B cell (primary cell): ENCODE measurements around the gene PRRC2A. TPM values are rescaled to one million over a fixed set of nuclear protein-coding genes. Genes with fewer than 3 reads are reported as not detected.

Experiments used
- ATAC-seq: fragments of 200-7000 bp; cut with Tn5 transposase; one replicate; pipeline ENCODE4 v1.10.0; 2021; ENCODE audit warnings: low read depth, mild to moderate bottlenecking, moderate number of reproducible peaks, moderate library complexity
- CTCF ChIA-PET: fragments of 350-600 bp; sonication (Branson Sonifier 250); formaldehyde crosslinking; loops from one replicate; lab custom pipeline; 2021; ENCODE audit warnings: antibody characterized with exemption, inconsistent platforms; lab: Charles Lee
- POLR2A ChIA-PET: fragments of 350-600 bp; sonication (Branson Sonifier 250); formaldehyde crosslinking; loops from one replicate; lab custom pipeline; 2021; ENCODE audit warnings: antibody characterized with exemption; lab: Charles Lee
- DNase-seq: peaks from one replicate; pipeline ENCODE4 v3.0.0; 2013
- H2AFZ ChIP-seq: 2 replicates; pipeline ENCODE4 v1.6.1; 2012; ENCODE audit warnings: mild to moderate bottlenecking, low read depth, low read length; ENCODE audit not compliant: insufficient read depth, poor library complexity, severe bottlenecking
- H3K27ac ChIP-seq, 2 donors: 1 replicate in 1 of 2; 2 replicates in 1 of 2; pipeline ENCODE4 v1.5.1; 2012 to 2013; ENCODE audit warnings: low read length in 2 of 2, mild to moderate bottlenecking in 2 of 2, moderate library complexity in 1 of 2
- H3K27me3 ChIP-seq, 4 experiments: fragments of 200-600 bp in 1 of 4; sonication (generic) in 1 of 4; replicated peaks in 1 of 4; 1 replicate in 2 of 4; 2 replicates in 2 of 4; pipeline versions ENCODE4 v1.6.1 to v1.7.0; 2013 to 2016; ENCODE audit warnings: low read length in 3 of 4, mild to moderate bottlenecking in 2 of 4, mixed read lengths in 1 of 4, moderate library complexity in 1 of 4; ENCODE audit not compliant: insufficient read depth in 4 of 4, control insufficient read depth in 3 of 4; ENCODE audit errors: control extremely low read depth in 1 of 4
- H3K36me3 ChIP-seq, 2 experiments: replicated peaks in 1 of 2; 1 replicate in 1 of 2; 2 replicates in 1 of 2; pipeline versions ENCODE4 v1.6.1 to v1.7.1; 2013; ENCODE audit warnings: low read length in 1 of 2; ENCODE audit not compliant: insufficient read depth in 2 of 2, control insufficient read depth in 1 of 2; ENCODE audit errors: control extremely low read depth in 1 of 2, extremely low read depth in 1 of 2
- H3K4me1 ChIP-seq, 2 donors: fragments of 200-600 bp in 1 of 2; sonication (generic) in 1 of 2; 1 replicate in 1 of 2; 2 replicates in 1 of 2; pipeline versions ENCODE4 v1.5.1 to v1.6.1; 2013 to 2017; ENCODE audit warnings: low read length in 2 of 2; ENCODE audit not compliant: control insufficient read depth in 2 of 2, insufficient read depth in 2 of 2
- H3K4me2 ChIP-seq: replicated peaks from 2 replicates; pipeline ENCODE3; 2012; ENCODE audit warnings: mild to moderate bottlenecking, low read depth, low read length; ENCODE audit not compliant: poor library complexity, severe bottlenecking
- H3K4me3 ChIP-seq, 5 experiments: fragments of 200-600 bp in 1 of 5; sonication (generic) in 1 of 5; 1 replicate in 3 of 5; 2 replicates in 2 of 5; pipeline versions ENCODE4 v1.5.1 to v1.7.0; 2011 to 2016; ENCODE audit warnings: low read length in 4 of 5, mild to moderate bottlenecking in 4 of 5, low read depth in 2 of 5, control low read depth in 1 of 5, moderate library complexity in 1 of 5; ENCODE audit not compliant: insufficient read depth in 1 of 5; ENCODE audit errors: control extremely low read depth in 1 of 5, extremely low read depth in 1 of 5
- H3K79me2 ChIP-seq: fragments of 200-600 bp; sonication (generic); one replicate; pipeline ENCODE4 v1.6.0; 2016; ENCODE audit warnings: low read length; ENCODE audit not compliant: control insufficient read depth, insufficient read depth
- H3K9ac ChIP-seq: fragments of 200-600 bp; sonication (generic); 2 replicates; pipeline ENCODE4 v1.6.1; 2017; ENCODE audit warnings: mild to moderate bottlenecking, low read length, moderate library complexity
- H3K9me3 ChIP-seq, 3 donors: one replicate each; pipeline versions ENCODE4 v1.6.1 to v1.7.1; 2013; ENCODE audit warnings: low read length in 2 of 3; ENCODE audit not compliant: control insufficient read depth in 2 of 3, insufficient read depth in 1 of 3; ENCODE audit errors: control extremely low read depth in 1 of 3
- H4K20me1 ChIP-seq: 2 replicates; pipeline ENCODE4 v1.6.0; 2012; ENCODE audit warnings: mild to moderate bottlenecking, low read length; ENCODE audit not compliant: insufficient read depth, control insufficient read depth, poor library complexity, severe bottlenecking
- H3K27ac Mint-ChIP-seq: one replicate; pipeline ENCODE4 v1.8.0; 2021; ENCODE audit warnings: mixed read lengths
- H3K27me3 Mint-ChIP-seq: one replicate; pipeline ENCODE4 v1.8.0; 2021; ENCODE audit warnings: mixed read lengths
- H3K4me1 Mint-ChIP-seq: one replicate; pipeline ENCODE4 v1.8.0; 2021; ENCODE audit warnings: mixed read lengths
- H3K4me3 Mint-ChIP-seq: one replicate; pipeline ENCODE4 v1.8.0; 2021; ENCODE audit warnings: mixed read lengths
- H3K9me3 Mint-ChIP-seq: one replicate; pipeline ENCODE4 v1.8.0; 2022; ENCODE audit warnings: mixed read lengths; ENCODE audit not compliant: insufficient read depth
- CTCF ChIP-seq: fragments of 200-600 bp; IDR thresholded peaks from one replicate; pipeline ENCODE4 v1.8.0; 2022; ENCODE audit warnings: antibody characterized with exemption, mild to moderate bottlenecking
- EZH2 ChIP-seq: IDR thresholded peaks from 2 replicates; pipeline ENCODE4 v1.6.1; 2012; ENCODE audit warnings: borderline replicate concordance, low read depth, mild to moderate bottlenecking, moderate library complexity, low read length; ENCODE audit not compliant: insufficient read depth, poor library complexity, severe bottlenecking
- WGBS: methylation state at CpG from one replicate; pipeline ENCODE4 v1.1.5; 2013; ENCODE audit warnings: missing lambda C conversion rate; ENCODE audit not compliant: insufficient coverage; 5-methylcytosine and 5-hydroxymethylcytosine counted together
- intact Hi-C: fragments of 100-400 bp; cut with micrococcal nuclease; formaldehyde crosslinking; loops from one replicate; pipeline ENCODE4 v1.10.0; 2022
- polyA plus RNA-seq: library from polyadenylated mRNA; depleted of rRNA; stranded (reverse); fragments of >200 nt; gene quantifications from 2 replicates; pipeline ENCODE4 v1.2.3, GENCODE V29; 2012
- total RNA-seq, 2 donors: library from RNA; stranded (reverse); fragments of 120-200 nt in 1 of 2; gene quantifications; 1 replicate in 1 of 2; 2 replicates in 1 of 2; pipeline versions ENCODE4 v1.2.3 to v1.2.4, GENCODE V29; 2013 to 2022

PRRC2A gene
- total and polyA plus RNA-seq, 2 donors (not counting 1 experiment from before 2014, with no cell fraction given) = 153 to 265 TPM

DNA sequence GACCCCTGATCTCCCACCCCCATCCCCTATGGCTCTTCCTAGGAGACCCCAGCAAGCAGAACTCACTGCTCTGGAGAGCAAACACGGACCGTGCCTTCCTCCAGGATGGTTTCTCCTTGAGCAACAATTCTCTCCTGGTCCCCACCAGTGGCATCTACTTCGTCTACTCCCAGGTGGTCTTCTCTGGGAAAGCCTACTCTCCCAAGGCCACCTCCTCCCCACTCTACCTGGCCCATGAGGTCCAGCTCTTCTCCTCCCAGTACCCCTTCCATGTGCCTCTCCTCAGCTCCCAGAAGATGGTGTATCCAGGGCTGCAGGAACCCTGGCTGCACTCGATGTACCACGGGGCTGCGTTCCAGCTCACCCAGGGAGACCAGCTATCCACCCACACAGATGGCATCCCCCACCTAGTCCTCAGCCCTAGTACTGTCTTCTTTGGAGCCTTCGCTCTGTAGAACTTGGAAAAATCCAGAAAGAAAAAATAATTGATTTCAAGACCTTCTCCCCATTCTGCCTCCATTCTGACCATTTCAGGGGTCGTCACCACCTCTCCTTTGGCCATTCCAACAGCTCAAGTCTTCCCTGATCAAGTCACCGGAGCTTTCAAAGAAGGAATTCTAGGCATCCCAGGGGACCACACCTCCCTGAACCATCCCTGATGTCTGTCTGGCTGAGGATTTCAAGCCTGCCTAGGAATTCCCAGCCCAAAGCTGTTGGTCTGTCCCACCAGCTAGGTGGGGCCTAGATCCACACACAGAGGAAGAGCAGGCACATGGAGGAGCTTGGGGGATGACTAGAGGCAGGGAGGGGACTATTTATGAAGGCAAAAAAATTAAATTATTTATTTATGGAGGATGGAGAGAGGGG lies 47.0 kb upstream of the PRRC2A start:
- intact Hi-C loops = no loop called here
- no peaks in the 10 kb centered on the region for H3K27me3 ChIP-seq
- H3K36me3 ChIP-seq = peaks cover 2 to 22% of the 10 kb centered on the region in 2 experiments
- DNase-seq (peak; percentile 14), ATAC-seq (no peak)
- peak overlapping the region; percentile 74 for H3K9ac ChIP-seq
- H2AFZ ChIP-seq = no peak overlapping the region
- Mint-ChIP-seq H3K27ac (peak overlapping the region; percentile 93), H3K27me3 (no peaks in the 10 kb centered on the region), H3K9me3 (no peaks in the 10 kb centered on the region), H3K4me3 (peak overlapping the region; percentile 89), H3K4me1 (peaks cover 92% of the 10 kb centered on the region)
- no peaks in the 10 kb centered on the region for H3K9me3 ChIP-seq
- ChIA-PET POLR2A (interaction anchor here (35.3 to 42.6 kb wide), 2 partner anchors 7 to 11 kb away, joined by 1450 read pairs; partner anchors contain the start of genes ATP6V1G2, LST1, LTA and LTB), CTCF (interaction anchor here (0.8 to 35.3 kb wide), 4 partner anchors 10 to 41 kb away, joined by 3 to 2241 read pairs (median 565); partner anchors contain the start of genes ATP6V1G2, LST1, LTA and LTB)
- peak overlapping the region; percentile 80 to 89 for H3K27ac ChIP-seq
- WGBS = 90% methylated on average over 8 of the region's 9 CpGs
- peaks cover 92% of the 10 kb centered on the region for H3K79me2 ChIP-seq
- TF ChIP-seq EZH2 = no peak
- no peak for TF ChIP-seq CTCF
- peaks cover 80 to 98% of the 10 kb centered on the region in 2 donors for H3K4me1 ChIP-seq
- peaks cover 10% of the 10 kb centered on the region for H4K20me1 ChIP-seq
- peak overlapping the region; percentile 88 for H3K4me2 ChIP-seq
- peak overlapping the region in 1 of 5 experiments; percentile 68 for H3K4me3 ChIP-seq
